Activated CD4-positive, alpha-beta T cell treated with anti-CD3 and anti-CD28 coated beads, Interleukin-2, Interleukin-4, amounts not matched to agents 100 ng/mL and 50 ng/mL, durations not matched to agents 16 hours and 8 hours (primary cell): Measurements from ENCODE around the gene INPP5A.

Experiments used
- DNase-seq: peaks from one replicate; pipeline ENCODE4 v3.0.0-alpha.2; 2020; ENCODE audit warnings: low spot score

INPP5A gene

DNA sequence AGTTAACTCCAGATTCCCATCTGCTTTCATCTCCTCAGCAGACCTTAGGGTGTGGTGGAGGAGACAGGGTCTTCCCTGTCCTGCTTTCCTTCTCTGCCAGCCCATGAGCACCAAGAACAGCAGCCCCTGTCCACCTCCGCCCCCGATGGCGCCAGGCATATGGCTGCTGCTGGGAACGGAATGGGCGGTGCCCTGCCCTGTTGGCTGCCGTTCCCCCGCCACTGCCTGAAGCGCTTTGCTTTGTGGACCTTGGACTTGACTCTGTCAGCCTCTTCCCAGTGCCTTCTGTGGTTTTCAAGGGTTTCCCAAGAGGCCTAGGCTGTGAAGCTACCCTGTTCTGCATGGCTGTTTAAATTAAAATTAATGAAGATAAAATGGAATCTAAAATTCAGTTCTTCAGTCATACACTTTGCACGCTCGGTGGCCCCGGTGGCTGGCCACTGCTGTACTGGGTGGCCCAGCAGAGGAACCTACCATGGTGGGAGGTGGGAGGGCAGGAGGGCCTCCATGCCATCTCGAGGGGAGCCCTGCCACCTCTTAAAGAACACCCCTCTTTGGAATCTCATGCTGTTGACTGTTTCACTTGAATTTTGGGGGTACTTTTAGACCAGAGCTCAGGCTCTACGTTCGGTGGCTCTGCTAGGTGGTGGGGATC lies 169.7 kb downstream of the INPP5A start:
- DNase-seq: no peak

DNA sequence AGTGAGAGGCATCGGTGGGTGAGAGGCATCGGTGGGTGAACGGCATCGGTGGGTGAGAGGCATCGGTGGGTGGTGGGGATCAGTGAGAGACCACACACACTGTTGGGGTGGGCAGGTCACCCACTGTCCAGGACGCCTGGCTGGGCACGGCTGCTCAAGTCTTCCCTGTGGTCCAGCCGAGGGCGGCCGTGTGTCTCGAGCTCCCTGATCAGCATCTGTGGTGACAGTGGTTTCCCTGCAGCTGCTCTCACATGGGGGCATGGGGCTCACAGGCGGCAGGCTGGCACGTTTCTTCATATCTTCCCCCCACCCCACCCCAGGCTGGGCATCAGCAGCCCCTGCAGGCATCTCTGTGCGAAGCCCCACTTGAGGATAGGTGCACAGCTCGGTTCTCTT lies 170.2 kb downstream of the INPP5A start:
- DNase-seq: no peak

DNA sequence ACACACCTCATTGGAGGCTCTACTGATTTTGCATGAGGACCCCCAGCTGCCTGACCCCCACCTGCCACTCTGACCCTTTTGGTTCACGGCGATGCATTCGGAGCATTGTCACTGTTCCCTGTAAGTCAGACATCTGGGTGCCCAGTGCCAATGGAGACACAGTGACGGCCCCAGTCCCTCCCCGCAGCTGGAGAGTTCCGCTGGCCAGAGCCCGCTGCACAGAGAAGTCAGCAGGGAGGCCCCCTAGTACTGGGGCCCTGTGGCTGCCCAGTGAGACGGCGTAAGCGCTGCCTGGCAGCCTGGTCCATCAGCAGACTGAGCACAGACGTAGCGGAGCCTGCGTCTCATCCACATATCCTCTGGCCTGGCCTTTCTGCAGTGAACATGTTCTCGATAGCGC lies 170.9 kb downstream of the INPP5A start:
- DNase-seq: no peak

DNA sequence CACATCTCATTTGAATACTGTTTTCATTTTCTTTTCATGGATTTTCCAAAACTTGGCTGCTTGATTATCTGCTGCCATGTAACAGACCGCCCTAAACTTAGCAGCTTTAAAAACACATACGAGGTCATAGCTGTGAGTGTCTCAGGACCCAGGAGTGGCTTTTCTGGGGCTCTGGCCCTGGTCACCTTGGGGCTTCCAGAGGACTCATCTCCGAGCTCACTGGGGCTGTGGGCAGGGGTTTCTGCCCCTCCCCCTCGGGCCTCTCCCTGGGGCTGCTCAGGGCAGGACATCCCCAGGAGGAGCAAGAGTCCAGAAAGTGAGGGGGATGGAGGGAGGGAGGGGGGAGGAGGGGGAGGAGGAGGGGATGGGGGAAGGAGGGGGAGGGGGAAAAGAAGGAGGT lies 171.3 kb downstream of the INPP5A start:
- DNase-seq: no peak

DNA sequence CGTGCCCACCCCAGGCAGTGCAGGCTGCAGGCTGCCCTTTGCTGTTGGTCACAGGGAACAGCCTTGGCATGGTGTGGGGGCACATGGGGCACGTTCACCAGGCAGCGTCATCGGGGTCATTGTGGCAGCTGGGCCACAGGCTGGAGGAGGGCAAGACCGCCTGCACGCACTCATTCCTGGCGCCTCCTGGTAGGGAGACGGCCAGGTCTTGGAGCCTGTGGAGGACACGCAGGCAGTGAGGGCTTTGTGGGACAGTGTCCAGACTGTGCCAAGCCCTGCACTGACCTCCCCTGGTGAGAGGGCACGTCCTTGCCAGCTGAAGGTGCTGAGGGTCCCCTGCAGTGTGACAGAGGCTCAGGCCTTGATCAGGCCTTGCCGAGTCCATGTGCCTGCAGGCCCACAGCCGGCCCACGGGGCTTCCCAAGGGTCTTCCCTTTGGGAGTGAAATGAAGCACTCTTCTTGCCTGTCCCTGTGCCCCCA lies 171.9 kb downstream of the INPP5A start:
- no peak for DNase-seq

DNA sequence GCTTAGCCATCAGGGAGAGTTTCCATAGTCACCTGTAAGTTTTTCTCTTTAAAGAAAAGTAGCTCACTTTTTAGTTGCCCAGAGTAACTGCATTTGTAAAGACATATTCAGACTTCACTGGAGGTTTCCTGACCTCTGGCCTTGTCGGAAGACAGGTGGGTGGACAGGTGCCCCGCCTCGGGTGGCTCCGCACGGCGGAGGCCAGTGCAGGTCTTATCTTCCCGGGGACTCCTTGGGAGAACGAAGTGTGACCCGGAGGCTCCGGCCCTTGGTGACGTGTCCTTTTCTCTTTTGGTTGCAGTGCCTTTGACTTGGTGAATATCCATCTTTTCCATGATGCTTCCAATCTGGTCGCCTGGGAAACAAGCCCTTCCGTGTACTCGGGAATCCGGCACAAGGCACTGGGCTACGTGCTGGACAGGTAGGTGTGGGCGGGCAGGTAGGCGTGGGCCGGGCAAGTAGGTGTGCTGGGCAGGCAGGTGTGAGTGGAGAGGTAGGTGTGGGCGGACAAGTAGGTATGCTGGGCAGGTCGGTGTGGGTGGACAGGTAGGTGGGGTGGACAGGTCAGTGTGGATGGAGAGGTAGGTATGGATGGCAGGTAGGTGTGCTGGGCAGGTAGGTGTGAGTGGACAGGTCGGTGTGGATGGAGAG lies 172.6 kb downstream of the INPP5A start:
- no peak for DNase-seq

DNA sequence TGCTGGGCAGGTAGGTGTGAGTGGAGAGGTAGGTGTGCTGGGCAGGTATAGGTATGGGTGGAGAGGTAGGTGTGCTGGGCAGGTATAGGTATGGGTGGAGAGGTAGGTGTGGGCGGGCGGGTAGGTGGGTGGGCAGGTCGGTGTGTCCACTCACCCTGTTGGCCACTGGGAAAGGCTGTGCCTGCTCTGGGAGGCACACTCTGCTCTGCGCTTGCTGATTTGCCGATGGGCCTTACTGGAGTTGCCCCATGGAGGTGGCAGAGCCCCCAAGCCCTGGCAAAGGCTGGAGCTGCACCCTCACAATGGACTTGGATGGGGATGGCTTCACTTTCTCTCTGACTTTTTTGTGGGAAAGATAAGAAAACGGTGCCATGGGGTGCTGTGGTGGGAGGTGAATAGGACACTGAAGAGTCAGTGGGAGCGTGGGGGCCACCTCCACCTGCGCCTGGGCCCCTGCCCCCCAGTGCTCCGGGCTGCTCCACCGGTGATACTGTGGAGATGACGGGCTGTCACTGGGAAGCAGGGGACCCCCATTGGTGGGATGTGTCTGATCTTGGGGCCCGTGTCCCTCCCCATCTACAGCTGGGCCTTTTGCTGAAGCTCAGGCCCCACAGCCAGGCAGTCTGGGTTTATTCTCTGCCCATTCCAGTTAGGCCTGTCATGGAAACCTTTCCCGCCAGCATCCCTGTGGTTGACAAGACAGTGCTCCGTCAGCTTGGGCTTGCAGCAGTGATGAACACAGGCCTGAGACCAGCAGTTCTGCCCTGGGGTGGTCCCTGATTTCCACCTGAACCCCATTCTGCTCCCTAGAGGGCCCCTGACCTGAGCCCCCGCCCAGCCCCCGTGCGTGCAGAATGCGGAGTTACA lies 173.4 kb downstream of the INPP5A start:
- DNase-seq: no peak

DNA sequence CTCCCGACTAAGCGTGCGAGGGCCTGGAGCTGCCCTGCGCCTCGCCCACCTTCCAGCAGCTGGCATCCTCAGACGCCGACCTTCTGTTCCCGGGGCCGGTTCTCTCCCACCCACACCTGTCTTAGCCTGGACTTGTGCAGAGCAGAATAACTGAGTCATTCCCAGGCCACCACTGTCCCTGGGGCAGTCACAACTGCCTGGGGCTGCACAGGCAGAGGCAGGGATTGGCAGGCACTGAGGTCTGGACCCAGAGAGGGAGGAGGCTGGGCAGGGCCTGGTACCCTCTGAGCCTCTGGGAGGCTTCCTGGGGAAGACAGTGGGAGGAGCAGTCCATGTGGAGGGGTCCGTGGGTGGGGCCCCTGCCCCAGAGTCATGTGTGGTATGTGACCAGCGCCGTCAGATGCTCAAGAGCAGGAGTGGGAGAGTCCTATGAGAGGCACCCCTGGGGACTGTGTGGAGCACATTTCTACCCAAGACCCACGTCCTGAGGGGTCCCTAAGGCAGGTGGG lies 174.1 kb downstream of the INPP5A start:
- no peak for DNase-seq

DNA sequence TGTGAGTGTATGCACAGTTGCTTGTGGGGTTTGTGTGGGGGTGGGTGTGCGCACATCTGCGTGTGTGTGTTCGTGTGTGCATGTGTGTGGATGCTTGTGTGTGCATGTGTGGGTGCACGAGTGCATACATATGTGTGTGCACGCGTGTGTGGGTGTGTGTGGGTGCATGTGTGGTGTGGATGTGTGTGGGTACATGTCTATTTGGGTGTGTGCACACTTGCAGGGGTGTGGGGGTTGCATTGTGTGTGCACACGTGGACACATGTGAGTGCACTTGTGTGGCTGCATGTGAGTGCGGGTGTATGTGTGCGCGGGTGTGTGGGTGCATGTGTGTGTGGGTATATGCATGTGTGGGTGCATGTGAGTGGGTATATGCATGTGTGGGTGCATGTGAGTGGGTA lies 174.7 kb downstream of the INPP5A start:
- no peak for DNase-seq

DNA sequence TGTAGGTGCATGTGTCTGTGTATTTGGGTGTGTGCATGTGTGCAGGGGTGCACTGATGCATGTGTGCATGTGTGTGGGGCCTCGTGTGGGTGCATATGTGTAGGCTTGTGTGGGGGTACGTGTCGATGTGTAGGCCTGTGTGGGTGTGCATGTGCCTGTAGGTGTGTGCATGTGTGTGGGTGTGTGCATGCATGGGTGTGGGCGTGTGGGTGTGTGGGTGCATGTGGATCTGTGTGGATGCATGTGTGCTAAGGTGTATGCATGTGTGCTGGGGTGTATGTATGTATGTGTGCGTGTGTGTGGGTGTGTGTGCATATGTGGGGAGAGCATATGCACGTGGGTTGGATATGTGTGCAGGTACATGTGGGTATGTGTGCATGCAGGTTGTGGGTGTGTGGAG lies 175.2 kb downstream of the INPP5A start:
- DNase-seq: no peak

DNA sequence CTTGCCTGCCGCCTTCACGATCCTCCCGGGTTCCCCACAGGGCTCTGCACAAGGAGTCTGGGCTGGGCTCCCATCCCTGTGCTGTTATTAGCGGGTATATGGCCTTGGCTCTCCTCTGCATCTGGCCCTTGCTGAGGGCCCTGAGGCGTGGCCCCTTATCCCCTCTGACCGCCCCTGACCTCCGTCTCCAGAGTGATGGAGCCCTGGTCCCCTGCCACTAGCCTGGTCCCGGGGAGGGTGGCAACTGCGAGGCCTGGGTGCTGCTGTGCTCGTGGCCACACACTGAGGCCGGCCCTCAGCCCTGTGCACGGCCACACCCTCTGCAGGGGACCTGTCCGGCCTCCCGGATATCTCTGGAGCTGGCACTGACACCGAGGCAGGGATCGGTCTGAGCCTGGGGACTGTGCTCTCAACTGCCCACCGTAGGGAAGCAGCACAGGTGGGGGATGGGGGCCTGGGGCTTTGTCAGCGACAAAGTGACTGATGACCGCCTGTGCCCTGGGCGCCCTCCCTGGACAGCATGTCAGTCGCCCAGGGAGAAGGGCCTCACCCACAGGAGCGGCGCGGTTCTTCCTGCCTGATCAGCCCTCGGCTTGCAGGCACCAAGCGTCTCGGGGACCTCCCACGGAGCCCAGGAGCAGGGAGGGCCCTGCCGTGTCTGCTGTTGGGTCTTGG lies 176.0 kb downstream of the INPP5A start:
- DNase-seq: no peak

DNA sequence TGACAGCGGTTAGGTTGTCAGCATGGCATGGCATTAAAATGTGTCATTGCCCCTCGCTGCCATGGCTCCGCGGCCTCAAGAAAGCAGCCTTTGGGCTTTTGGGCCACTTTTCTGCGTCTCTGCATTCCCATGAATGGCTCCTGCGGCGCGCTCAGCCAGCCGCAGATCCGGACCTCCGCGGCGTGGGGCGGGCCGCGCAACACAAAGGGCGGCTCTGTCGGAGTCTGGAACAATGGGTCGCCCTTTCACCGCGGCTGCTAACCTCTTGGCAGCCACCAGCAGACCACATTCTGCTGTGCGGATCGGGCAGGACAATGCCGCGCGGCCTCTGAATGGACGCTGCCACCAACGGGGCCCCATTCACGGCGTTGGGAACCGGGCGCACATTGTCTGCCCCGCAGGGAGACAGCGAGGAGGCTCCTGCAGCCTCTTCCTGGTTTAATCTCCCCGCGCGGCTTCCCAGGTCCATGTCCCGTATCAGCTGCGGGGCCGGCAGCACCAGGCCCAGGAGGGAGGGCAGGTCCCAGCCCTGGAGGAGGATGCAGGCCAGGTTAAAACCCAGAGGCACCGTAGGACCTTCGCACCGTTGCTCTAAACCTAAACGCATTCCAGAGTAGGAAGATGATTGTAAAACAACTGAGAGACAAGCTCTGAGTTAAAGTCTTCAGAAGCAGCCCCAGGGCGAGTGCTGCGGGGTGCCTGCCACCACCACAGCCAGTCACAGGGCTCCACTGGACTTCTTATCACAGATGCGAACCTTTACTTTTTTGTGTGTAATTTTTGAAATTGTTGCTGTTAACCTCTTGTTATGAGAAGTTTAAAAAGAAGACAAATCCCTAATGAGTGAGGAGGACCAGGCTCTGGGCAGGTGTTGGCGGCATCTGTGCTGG lies 176.8 kb downstream of the INPP5A start:
- DNase-seq: no peak

DNA sequence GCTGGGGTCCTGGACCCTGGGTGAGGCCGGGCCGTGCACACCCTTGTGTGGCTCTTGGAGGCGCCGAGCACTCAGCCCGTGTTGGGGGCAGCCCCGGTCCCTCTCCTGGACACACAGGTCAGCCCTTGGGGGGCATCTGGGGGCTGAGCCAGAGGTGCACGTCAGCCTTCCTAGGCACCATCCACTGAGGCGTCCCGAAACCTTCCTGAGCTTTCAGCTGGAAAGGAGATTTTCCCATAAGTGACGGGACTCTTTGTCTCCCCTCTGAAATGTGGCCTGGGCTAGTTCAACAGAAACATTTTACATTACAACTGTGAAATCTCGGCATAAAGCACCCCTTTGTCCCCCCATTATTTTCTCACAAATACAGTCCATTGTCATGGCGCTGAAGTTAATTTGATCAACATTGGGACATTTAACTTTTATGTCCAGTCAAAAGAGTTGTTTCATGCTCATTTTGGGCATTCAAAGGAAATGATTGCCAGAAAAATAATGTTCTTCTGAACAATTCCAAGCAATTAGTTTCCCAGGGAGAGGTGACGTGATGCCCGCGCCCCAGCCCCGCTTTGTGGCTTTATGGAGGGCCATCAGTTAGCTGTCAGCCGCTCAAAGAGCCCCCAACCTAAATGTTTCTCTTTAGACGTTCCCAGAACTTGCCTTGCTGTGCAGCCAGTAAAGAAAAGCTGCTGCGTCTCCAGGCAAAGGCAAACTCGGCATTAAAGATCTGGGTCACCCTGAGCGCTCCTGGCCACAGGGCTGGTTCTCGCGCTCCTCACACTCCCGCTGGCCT lies 177.6 kb downstream of the INPP5A start:
- DNase-seq: no peak

DNA sequence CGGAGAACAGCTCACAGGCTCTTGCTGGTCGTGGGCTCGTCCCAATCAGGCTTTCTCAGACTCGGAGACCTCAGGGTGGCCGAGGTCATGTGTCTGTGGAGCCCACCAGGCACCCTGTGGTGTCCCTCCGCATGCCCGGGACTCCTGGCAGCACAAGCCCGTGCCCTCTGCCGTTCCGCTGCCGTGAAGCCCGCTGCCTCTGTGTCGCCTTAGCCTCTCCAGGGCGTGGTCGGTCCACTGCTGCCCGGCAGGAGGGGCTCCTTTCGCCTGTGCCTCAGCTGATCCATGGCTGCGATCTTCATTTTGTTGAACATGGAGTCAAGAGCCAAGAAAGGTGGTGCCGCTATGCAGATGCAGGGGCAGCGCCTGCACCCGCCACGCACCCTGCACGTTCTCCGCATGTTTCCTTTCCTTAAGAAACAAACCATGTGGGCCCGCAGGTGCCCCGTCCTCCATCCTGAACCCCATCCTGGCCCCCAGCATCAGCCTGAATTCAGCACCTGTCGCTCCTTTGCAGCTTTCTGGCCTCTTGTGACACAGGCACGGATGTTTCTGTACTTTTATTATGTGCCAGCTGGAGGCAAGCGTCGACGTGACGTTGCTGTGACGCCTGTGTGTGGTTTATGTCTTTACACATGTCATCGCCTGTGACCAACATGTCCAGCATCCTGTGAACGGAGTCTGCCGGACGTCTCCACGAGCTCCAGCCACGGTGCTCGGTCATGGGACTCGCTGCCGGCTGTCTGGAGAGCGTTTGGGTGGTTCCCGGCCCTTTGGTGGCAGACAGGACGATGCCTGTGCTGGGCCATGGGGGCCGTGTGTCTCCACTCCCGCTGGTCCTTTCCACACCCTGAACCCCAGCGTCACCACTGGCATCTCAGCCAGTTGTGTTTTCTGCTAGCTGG lies 178.4 kb downstream of the INPP5A start:
- DNase-seq: no peak

DNA sequence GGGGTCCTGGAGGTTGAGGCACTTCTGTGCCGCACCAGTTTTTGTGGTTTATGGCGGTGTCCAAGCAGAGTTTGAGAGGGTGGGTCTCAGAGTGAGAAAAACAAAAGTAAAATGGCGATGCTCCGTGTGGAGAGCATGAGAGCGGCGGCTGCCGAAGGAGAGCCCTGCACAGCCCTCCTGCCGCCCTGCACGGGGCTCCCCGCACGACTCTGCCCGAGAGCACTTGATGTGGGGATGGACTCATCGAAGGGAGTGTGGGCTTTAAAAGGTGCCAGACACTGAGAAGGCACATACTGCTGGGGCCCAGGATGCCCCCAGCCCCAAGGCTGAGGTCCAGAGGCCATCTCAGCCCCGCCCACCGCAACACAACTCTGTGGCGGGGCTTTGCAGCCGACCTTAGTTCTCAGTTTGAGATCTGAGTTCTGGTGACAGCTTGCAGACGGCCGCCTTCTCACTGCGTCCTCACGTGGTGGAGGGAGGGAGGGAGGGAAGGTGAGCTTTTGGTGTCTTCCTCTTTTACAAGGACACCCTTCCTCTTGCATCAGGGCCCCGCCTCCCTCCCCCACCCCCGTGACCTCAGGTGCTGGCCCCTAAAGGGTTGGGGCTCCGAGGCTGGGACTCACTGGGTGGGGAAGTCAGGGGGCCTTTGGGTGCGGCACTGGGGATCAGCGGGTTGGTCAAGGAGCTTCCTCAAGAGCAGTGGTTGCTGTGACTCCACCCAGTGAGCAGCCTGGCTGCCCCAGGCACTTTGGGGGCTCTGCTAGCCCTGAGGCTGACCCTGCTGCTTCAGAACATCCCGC lies 179.3 kb downstream of the INPP5A start:
- no peak for DNase-seq

DNA sequence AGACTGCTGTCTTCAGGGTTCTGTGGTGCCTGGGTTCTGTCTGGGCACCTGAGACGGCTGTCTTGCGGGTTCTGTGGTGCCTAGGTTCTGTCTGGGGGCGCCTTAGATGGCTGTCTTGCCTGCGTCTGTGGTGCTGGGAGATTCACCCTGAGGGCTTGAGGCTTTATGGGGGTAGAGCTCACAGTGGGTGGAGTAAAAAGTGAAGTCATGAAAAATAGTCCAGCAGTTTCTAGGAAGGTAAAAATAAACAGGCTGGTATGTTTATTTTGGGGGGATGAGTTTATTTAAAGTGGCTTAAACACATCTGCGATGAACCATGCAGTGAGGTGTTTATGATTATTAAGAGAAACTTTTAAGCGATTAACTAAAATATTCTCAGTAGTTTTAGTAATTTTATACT lies 184.1 kb downstream of the INPP5A start:
- DNase-seq: no peak

DNA sequence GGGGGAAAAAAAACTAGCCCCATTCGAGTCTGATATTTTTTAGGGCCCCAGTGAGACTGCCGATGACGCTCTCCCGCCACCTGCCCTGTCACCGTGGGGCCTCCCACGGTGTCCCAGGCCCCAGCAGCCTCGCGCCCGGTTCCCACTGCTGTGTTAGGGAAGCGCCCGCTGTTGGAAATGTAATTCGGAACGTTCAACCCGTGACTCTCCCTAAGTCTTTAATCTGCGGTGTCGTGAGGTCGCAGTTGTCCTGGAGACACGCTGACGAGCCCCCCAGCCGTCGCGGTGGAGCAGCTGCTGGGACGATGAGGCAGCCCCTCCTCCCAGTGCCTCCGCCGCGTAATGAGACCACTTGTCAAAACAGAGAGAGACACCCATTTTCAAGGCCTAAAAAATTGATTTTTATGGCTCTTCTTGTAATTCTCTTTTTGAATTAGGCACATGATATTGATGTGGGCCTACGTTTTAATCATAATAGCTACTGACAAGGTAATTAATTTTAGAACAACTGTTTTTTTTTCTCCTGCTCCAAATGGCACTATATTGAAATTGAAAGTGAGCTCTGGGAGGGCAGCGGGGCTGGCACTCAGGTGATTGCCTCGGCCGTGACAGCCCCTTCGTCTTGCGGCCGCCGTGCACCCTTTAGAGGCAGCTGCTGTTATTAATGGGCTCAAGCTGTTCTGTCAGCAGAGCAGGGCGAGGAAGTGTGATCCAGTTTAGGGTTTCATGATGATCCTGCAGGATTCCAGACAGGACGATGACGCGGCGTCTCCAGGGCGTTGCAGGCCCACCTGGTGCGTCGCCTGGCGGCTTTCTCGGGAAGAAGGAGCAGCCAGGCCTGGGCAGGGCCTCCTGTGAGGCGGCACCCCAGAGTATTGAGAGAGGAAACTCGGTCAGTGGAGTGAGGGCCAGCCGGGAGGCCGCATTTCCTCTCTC lies 185.1 kb downstream of the INPP5A start:
- DNase-seq: no peak
